ENCODE data around the gene CERS2. TPM values are rescaled to one million over a fixed set of nuclear protein-coding genes. Genes with fewer than 3 reads are reported as not detected.

Gene CERS2
- total RNA-seq = 89.9 and 142 TPM in 2 replicates

- DNase-seq (ENCODE audit: low read depth) = peak; percentile 83
- peak within 1 kb of the TSS; percentile 86 for H3K4me3 ChIP-seq (ENCODE audit: low read depth, low read length)
- TF ChIP-seq CTCF (IDR thresholded peaks at IDR 0.05; ENCODE audit: insufficient read depth, low read depth, low read length) = no peak
These were observed at the start of gene CERS2 for GRCh38 chr1:150974580-150975478. Gene CERS2, minus strand, starts transcription at chr1:150974835. Its CDS starts 5,745 bp downstream, at chr1:150969090.

GRCh38 chr1:151013518-151013917, 38.9 kb upstream of the CERS2 start:
- TF ChIP-seq CTCF (IDR thresholded peaks at IDR 0.05; ENCODE audit: insufficient read depth, low read depth, low read length) = peak; percentile 11
- H3K4me3 ChIP-seq (ENCODE audit: low read depth, low read length) = no peak overlapping the region
- DNase-seq (ENCODE audit: low read depth) = peak; percentile 72

GRCh38 chr1:151012684-151013471, 38.2 kb upstream of the CERS2 start:
- TF ChIP-seq CTCF (IDR thresholded peaks at IDR 0.05; ENCODE audit: insufficient read depth, low read depth, low read length) = no peak
- no peak for DNase-seq (ENCODE audit: low read depth)
- no peak overlapping the region for H3K4me3 ChIP-seq (ENCODE audit: low read depth, low read length)

GRCh38 chr1:151011154-151011850, 36.7 kb upstream of the CERS2 start:
- DNase-seq (ENCODE audit: low read depth) = no peak
- TF ChIP-seq CTCF (IDR thresholded peaks at IDR 0.05; ENCODE audit: insufficient read depth, low read depth, low read length) = no peak
- H3K4me3 ChIP-seq (ENCODE audit: low read depth, low read length) = no peak overlapping the region

GRCh38 chr1:151010346-151010726, 35.7 kb upstream of the CERS2 start:
- no peak for TF ChIP-seq CTCF (IDR thresholded peaks at IDR 0.05; ENCODE audit: insufficient read depth, low read depth, low read length)
- no peak for DNase-seq (ENCODE audit: low read depth)
- no peak overlapping the region for H3K4me3 ChIP-seq (ENCODE audit: low read depth, low read length)

GRCh38 chr1:151009674-151010345, 35.2 kb upstream of the CERS2 start:
- TF ChIP-seq CTCF (IDR thresholded peaks at IDR 0.05; ENCODE audit: insufficient read depth, low read depth, low read length) = no peak
- DNase-seq (ENCODE audit: low read depth) = no peak
- H3K4me3 ChIP-seq (ENCODE audit: low read depth, low read length) = no peak overlapping the region

Data from fibroblast of villous mesenchyme (primary cell).